ENCODE results near the gene ST6GALNAC5.

ST6GALNAC5 gene

DNA sequence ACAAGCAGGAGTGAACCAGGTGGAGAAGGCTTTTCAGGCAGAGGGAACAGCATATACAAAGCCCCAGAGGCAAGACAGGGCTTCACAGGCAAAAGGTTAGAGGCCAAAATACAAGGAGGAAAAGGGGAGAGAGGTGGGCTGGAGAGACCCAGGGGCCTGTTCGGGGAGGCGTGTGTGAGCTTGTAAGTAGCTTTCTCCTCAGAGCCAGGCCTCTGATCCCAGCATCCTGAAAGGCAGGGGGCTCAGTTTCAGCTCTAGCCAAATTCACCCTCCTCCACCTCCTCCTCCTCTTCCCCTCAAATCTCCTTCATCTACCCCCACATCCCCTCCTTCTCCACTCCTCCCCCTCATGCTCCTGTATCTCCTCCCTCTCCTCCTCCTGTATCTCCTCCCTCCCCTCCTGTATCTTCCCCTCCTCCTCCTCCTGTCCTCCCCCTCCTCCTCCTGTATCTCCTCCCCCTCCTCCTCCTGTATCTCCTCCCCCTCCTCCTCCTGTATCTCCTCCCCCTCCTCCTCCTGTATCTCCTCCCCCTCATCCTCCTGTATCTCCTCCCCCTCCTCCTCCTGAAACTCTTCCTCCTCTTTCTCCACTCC lies 148.6 kb downstream of the ST6GALNAC5 start:
- no peak for DNase-seq

DNA sequence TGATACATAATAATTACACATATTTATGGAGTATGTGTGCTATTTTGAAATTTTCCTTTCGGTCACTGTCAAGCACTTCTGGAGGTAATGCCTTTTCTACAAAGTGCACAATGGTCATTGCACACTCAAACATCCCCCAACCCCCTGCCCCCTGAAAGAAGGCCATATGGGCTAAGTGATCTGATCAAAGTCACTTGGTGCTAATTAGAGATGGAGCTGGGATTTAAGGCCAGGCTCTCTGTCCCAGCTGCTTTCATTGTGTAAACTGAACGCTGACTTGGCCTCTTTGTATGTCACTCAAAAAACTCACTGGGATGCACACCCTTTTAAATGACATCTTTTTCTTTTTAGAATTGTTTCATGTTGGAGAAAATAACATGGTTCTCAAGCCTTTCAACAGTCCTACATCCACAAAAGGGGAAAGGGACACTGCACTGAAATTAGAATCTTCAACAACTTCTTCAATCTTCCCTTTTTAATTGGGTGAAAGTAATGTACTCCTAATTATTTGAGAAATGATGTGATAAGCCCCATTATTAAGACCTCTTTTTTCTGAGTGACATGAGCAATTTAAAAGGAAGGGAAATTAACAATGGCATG lies 149.2 kb downstream of the ST6GALNAC5 start:
- no peak for DNase-seq

DNA sequence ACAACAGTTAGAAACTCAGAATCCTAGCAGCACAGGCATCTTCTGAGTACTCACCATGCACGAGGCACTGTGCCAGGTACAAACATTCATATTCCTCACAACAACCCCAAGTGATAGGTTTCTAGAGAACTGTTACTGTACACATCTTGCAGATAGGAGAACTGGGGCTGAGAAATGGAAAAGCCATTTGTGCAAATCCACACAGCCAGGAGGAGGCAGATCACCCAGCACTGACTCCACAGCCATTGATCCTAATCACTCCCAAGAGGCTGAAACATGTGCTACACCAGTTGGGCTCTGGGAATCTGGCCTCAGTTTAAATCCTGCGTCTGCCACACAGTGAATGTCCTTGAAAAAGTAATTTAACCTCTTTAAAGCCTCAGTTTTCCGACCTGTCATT lies 151.0 kb downstream of the ST6GALNAC5 start:
- DNase-seq: no peak

DNA sequence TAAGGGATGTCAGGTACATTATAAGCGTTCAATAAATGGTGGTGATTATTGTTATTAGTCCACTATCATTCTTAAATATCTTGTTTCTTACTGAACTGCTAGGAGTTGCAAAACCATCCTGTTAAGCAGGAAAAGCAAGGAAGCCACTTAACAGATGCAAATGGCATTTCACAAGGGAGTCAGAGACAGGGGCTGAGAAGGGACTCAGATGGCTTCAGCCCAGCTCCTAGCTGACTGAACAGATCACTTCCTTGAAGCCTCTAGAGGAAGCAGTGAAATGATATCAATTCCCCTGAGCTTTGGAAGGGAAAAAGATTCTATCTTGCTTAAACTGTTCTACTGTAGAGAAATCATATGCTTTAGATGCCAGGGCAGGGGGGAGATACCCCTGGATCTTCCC lies 151.5 kb downstream of the ST6GALNAC5 start:
- DNase-seq: no peak

DNA sequence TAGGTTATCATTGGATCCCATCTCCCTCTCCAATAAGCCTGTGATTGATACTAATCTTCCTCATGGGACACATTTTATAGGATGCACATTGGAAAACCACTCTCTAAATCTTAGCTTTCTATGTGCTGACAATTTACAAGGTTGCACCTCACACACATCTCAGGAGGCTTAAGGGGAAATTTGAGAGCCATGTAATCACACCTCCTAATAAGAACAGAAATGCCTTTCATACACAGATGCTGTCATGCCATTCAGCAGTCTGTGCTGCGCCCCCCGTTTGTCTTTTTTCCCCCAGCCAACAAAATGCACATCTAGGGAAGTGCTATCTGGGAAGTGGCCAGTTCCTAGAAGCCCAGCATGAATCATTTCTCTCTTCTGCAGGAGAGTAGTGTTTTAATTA lies 154.5 kb downstream of the ST6GALNAC5 start:
- no peak for DNase-seq

DNA sequence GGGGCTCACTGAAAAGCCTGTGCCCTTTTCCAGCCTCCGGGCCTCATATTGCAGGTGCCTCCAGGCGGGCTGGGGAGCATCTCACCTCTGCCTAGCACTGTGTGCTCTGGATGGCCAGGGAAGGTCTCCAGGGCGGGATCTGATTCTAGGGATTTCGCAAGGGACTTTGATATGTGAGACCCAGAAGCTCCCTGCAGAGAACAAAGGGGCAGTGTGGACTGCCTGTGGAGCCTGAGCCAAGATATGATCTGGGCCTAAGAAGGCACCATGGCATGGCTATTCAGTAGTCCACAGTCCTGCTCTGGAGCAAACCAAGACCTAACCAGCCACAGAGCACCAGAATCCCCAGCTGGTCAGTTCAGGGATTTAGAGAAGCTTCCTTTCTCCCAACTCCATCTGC lies 157.2 kb downstream of the ST6GALNAC5 start:
- no peak for DNase-seq

DNA sequence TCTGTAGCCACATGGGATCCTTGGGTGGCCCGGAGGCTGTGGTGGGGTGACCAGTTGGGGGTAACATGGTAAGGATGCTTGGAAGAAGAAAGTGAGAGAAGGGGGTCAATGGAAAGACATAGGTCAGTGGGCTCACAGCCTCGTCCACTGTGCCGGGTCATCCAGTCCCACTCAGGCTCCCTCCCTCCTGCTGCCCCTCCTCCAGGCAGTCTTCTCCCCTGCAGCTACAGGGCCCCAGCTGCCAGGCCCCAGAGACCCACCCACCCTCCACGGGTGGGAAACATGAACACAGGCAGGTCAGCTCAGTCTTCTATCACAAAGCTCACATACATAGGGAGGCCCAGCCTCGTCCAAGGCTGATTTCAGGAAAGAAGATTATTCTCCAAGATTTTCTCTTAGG lies 158.3 kb downstream of the ST6GALNAC5 start:
- no peak for DNase-seq

DNA sequence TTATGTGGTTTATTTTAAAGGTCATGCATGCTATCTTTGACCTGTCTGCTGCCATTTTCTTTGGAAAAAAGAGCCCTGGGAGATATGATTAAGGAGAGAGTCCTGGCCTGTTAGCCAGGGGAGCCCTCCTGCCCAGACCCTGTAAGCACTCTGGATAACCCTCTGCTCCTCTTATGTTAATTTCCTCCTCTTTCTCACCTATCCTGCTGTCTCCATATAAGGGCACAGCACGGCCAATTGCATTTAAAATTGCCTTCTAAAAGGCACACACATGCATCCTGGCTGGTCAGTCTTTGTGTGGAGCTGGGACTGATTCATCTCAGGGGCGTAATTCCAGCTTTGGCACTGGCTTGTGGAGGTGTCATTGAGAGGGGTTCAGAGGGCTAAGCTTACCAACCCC lies 158.9 kb downstream of the ST6GALNAC5 start:
- DNase-seq: no peak

DNA sequence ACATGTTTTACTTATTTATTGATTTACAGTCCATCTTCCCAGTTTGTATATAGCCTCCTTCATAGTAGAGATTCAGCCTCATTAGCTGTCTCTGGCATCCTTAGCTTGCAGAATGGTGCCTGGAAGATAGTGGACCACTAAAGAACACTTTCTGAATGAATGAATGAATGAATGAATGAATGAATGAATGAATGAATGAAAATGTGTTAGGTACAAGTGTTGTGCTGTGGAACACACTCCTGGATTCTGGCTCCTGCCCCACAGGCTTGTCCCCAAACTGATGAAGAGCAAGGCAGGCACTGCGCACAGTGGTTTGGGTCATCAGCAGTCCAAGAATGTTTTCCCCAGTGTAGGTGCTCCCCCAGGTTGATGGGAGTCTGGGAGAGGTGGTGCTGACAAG lies 159.4 kb downstream of the ST6GALNAC5 start:
- no peak for DNase-seq

DNA sequence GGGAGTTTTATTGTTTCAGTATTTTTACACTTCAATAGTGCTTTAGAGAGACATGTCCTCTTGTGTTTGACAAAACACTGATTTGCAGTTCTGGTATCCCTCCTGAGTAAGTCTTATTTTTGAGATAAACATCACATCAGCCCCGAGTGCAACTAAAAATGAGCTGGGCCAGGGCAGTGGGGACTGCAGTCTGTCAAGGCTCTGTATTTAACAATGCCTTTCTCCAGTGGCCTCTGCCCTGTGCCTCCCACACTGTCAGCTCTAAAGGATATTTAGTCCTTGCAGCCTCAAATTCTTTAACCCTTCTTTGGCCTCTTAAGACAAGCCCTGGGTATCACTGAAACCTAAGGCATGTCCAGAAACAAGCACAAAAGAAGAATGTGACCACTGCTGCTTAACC lies 160.6 kb downstream of the ST6GALNAC5 start:
- no peak for DNase-seq

DNA sequence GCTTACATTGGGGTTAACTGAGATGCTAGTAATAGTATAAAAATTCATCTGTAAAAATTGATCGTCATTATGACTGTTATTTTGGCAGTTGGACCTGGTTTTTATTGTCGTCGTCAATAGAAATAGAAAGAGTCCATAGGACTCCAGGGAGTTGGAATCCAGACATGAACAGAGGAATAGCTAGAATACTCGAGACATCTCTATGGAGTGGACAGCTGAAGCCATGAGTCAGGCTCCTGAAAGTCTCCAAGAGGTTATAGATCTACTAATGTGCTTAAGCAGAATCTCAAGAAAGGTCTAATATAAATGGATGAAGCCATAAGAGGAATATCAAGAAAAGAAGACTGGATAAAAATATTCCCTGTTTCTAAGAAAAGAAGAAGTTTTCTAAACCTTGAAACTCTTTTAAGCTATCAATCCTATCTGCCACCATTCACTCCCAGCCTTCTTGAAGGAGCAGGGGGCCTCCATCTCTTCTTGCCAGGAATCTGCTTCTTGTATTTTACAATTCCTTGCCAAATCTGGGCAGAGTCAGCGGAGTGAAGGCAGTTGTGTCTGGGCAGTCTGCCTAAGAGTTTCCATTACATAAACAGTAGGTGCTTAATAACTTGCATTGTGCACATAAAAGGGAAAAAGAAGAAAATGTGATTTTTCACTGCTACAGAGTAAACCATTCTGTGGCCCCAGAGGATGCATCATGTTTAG lies 163.3 kb downstream of the ST6GALNAC5 start:
- DNase-seq: no peak

DNA sequence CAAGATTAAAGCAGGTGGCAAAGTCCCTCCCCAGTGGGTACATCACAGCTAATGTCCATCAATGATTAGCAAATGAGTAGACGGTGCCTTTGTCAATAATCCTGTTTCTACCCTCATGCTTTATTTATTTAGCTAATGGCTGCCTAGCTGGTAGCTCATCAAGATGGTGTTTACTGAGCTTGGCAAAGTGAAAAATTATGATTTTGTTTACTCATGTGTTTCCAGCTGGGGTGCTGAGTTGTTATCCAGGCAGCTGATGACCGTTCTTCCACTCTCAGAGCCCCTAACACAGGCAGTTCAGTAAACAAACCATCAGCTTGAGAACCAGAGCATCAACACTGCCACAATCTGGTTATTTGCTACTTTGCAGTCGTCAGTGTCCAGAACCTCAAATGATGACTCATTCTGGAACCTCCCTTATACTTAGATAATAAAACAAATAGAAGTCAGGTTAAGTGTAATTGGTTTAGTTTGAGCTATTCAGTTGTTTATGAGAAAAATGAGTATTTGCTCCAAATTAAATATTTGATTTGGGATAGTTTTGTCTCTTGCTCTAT lies 163.9 kb downstream of the ST6GALNAC5 start:
- no peak for DNase-seq

DNA sequence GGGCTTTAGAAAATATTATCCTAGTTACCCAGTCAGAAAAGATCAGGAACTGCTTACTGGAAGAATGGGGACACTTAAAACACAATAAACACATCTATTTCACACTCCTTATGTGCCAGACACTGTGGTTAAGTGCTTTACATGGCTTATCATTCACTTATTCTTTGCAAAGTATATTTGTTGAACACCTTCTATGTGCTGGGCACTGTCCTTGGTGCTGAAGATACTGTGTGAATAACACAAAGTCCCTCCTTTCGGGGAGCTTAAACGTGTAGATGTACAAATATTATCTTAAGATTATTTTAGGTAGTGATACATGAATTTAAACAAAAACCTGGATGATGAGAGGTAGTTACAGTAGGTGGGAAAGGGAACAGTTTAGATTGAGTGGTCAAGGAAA lies 169.3 kb downstream of the ST6GALNAC5 start:
- DNase-seq: no peak

DNA sequence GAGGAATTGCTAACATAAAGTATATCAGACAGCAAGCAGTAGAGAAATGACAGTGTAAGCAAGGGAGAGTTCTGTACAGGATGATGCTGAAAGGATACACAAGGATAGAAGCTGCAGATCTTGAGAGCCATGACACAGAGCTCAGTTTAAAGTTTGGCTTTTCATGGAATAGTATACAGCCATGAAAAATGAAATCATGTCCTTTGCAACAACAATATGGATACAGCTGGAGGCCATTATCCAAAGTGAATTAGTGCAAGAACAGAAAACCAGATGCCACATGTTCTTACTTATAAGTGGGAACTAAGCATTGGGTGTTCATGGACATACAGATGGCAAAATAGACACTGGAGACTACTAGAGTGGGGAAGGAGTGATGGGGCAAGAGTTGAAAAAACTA lies 169.8 kb downstream of the ST6GALNAC5 start:
- no peak for DNase-seq

DNA sequence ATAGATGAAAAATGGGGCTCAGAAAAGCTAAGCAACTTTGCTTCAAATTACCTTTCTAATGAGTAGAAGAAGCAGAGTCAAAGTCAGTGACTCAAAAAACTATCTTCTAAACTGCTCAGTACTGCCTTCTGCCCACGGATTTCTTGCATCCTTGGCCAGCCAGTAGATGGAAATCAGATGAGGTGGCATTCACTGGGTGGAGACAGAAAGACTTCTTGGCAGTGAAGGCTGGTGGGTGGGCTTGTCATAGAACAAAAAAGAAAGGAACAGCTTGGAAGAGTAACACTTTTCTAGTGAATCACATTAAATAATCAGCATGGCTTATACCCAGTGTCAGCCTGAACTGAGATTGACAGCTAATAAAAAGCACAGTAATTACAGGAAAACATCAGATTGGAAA lies 170.7 kb downstream of the ST6GALNAC5 start:
- DNase-seq: no peak

DNA sequence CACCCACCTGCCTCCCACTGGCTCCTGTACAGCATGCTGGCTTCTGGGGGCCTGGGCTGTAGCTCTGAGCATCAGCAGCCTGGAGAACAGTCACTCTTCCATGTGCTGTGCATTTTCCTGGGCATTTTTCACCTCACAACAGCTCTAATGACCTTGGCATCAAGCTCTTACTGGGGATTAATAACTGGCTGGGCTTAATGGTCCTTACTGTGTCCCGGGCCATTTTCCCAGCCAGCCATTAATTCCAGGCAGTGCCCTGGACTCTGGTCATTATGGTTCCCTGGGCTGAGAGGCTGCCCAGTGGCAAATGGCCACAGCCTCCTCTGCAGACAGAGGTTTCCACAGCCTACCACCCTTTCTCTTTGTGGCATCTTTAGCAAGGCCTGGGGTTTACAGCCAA lies 171.8 kb downstream of the ST6GALNAC5 start:
- no peak for DNase-seq

DNA sequence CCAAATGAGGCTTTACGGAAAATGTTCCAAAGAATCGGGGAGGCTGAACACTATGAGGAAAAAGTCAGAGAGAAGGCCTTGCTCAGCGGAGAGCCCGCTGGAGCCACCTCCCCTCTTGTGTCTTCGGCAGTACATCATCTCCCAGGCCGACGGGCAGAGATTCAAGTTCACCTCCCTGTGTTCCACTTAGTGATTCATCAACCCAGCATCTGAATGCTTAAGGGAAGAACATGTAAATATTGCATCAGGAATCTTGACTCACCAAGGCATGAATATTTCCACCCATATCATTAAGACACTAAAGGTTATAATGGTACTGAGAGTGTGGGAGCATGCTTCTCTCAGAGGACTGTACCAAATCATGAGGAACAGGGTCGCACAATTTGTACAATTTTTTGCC lies 172.5 kb downstream of the ST6GALNAC5 start:
- no peak for DNase-seq

DNA sequence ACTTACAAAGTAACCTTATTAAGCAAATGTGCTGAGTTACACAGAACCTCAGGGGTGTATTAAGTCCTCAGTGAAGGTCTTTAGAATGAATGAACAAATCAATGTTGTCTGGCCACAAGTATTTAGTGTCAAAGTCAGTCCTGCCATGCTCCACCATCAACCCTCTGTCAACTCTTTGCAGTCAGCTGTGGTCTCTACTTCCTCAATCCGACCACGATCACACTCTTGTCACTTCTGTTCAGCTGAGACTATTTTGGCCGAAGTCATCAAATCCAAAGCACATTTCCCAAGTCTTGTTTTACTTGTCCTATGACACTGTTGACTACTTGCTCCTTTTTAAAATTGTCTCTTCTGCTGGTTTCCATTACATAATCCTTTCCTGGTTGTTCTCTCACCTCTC lies 173.5 kb downstream of the ST6GALNAC5 start:
- DNase-seq: no peak

DNA sequence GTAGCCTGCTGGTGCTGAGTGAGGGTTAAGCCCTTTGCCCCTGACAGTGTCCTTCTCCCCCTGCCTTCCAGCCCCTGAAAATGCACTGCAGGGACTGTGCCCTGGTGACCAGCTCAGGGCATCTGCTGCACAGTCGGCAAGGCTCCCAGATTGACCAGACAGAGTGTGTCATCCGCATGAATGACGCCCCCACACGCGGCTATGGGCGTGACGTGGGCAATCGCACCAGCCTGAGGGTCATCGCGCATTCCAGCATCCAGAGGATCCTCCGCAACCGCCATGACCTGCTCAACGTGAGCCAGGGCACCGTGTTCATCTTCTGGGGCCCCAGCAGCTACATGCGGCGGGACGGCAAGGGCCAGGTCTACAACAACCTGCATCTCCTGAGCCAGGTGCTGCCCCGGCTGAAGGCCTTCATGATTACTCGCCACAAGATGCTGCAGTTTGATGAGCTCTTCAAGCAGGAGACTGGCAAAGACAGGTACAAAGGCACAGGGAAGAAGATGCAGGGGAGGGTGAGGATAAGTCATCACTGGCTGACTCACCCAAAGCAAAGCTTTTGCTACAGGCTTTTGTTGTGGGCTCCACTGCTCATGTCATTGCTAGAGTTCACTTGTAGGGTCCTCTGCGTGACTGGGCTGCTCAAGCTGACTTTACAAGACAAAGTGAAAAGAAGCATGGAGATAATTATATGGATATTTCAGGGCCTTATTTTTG lies 177.0 kb downstream of the ST6GALNAC5 start:
- no peak for DNase-seq

DNA sequence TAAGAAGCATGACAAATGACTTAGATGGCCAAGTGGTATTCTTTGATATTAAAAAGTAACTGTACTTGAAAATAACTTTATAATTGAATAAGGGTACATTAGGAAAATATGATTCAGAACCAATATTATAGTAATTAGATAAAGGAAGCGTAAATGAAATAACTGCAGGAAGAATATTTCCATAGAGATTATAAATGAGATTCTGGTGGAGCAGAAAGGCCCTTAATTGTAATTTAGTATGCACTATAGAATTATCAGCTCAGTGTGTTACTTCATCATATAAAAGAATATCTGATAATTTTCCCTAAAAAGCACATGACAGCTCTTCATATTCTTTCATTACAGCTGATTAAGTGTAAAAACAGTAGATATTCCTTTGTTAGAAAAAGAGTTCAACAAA lies 180.3 kb downstream of the ST6GALNAC5 start:
- DNase-seq: no peak

DNA sequence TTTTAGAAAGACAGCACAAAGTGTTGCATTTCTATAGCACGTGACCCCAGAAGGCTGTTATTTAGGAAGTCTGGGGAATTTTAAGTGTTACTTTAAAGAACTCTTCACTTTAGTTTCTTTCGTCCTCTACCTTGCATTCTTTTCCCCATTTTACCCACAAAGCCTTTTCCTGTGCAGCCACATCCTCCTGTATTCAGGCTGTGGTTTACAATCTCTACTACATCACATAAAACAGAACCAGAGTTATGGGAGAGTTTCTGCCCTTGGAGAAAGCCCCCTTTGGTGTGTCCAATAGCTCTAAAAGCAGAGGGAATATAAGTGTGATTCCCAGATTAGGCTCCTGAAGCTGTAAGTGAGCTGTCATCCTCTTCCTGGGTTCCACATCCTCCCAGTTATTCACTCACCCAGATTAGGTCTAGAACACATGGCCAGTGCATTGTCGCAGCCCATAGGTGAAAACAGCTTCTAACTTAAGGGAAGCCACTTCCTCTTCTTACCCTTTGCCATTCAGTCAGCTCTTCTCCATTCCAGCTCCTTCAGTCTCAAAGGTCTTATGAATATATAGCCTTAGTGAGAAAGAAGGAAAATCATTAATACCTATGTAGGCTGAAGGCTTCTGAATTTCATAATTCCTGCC lies 180.8 kb downstream of the ST6GALNAC5 start:
- no peak for DNase-seq

DNA sequence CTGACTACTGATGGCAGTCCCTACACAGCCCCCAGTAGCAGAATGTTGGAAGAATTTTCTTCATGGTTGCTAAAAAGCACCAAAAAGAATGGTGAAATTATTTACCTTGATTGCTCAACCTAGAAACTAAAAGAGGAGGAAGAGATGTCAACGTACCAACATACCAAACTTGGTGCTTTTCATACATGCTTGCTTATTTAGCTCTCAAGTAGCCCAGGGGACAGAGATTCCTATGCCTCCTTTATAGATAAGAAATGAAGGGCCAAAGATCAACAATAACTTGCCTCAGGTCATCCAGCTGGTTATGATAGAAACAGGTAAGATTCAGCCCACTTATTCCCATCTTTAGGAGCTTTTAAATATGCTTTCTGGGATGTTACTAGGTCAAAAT lies 181.3 kb downstream of the ST6GALNAC5 start:
- DNase-seq: no peak

DNA sequence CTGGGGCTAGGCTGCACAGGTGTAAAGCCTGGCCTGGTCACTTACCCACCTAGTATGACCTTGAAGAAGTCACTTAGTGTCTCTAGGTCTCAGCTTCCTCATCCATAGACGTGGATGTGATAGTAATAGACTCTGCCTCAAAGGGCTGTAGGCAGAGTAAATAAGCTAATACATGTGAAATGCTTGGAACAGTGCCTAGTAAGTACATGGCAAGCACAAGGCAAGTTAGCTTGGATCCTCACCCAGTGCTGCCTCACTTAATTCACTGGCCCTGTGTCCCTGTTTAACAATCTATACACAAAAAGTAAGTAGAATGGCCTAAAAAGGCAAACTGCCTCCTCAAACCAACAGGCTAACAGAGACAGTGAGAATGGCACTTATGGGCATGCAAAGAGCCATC lies 184.1 kb downstream of the ST6GALNAC5 start:
- DNase-seq: no peak
